A673 (cell line): ENCODE data around the gene ITGAV.

Source experiments
- CTCF ChIP-seq: fragments of 300-800, 200-600 bp; sonication (generic); conservative IDR thresholded peaks from 2 replicates; pipeline ENCODE4 v1.5.1; 2017; ENCODE audit warnings: low read depth, mild to moderate bottlenecking, antibody characterized with exemption, low read length, moderate library complexity, mixed read lengths
- EZH2 ChIP-seq: fragments of 200-600 bp; sonication (generic); IDR thresholded peaks from 2 replicates; pipeline ENCODE4 v1.6.1; 2017; ENCODE audit warnings: borderline replicate concordance, low read depth, mild to moderate bottlenecking, mixed read lengths, antibody characterized with exemption, low read length; ENCODE audit not compliant: poor library complexity, severe bottlenecking

- no peak for TF ChIP-seq CTCF
- no peak for TF ChIP-seq EZH2
Observed at GRCh38 chr2:186603286-186603685, 13.4 kb downstream of the ITGAV start.
